ENCODE data around the gene SERPINE2.
A peak's percentile ranks its signal among the peaks of the same experiment; 100 is the strongest.

Gene SERPINE2

GRCh38 chr2:223969315-223969714 lies 69.8 kb downstream of the SERPINE2 start:
- DNase-seq (ENCODE audit: insufficient read length) (no peak), FAIRE-seq (no peak)
- TF ChIP-seq POLR2AphosphoS5 (IDR thresholded peaks at IDR 0.05; ENCODE audit: low read depth, low read length) (no peak), TAF1 (IDR thresholded peaks at IDR 0.05; ENCODE audit: borderline replicate concordance, low read depth, low read length) (no peak), POLR2A (IDR thresholded peaks at IDR 0.05; ENCODE audit: low read depth, low read length) (no peak)

DNA sequence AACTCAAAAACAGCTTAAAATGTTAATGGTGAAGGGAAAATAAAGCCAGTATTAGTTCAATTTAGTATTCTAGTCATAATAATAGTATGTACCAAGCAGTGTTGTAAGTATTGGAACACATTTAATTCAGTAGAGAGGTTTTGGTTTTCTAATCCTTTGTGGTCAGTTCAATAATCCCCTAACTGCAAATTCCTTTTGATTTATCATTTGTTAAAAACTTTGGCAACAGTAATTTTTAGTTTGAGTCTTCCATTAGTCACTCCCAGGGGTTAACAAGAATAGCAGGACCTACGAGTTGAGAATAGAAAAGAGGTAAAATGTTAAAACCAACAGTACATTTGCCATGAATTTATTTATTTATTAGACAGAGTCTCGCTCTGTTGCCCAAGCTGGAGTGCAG lies 71.1 kb downstream of the SERPINE2 start:
- TF ChIP-seq TAF1 (IDR thresholded peaks at IDR 0.05; ENCODE audit: borderline replicate concordance, low read depth, low read length) (no peak), POLR2AphosphoS5 (IDR thresholded peaks at IDR 0.05; ENCODE audit: low read depth, low read length) (no peak), POLR2A (IDR thresholded peaks at IDR 0.05; ENCODE audit: low read depth, low read length) (no peak)
- DNase-seq (ENCODE audit: insufficient read length) (no peak), FAIRE-seq (no peak)

GRCh38 chr2:223959688-223960087 lies 79.4 kb downstream of the SERPINE2 start:
- FAIRE-seq = no peak
- TF ChIP-seq TAF1 (IDR thresholded peaks at IDR 0.05; ENCODE audit: borderline replicate concordance, low read depth, low read length) (no peak), POLR2A (IDR thresholded peaks at IDR 0.05; ENCODE audit: low read depth, low read length) (no peak), POLR2AphosphoS5 (IDR thresholded peaks at IDR 0.05; ENCODE audit: low read depth, low read length) (no peak)
- DNase-seq (ENCODE audit: insufficient read length) = no peak

DNA sequence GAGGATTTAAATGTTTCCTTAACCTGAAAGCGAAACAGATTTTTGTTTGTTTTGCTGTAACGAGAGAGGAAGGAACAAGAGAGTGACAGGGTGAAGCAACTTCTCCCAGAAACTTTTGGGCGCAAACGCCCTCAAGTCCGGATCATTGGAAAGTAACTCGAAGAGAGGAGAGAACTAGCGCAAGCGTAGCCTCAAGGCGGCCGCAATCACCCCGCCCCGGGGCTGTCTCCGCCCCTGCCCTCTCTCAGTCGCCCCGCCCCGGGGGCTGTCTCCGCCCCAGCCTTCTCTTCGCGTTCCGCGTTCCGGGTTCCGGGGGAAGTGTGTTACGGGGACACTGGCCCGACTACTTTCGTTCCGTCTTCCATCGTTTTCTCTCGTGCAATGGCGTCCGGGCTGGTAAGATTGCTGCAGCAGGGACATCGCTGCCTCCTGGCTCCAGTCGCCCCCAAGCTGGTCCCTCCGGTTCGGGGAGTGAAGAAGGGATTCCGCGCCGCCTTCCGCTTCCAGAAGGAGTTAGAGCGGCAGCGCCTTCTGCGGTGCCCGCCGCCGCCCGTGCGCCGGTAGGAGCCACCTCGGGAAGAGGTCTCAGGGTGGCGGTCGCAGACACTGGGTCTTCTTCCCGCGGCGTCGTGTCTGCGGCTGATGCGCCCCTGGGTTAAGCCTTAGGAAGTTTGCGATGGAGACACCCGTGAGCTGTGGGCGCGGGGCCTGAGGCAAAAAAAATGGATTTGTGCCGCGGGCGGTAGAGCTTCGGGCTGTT lies 81.8 kb downstream of the SERPINE2 start, which contains the start of gene MRPL44:
MRPL44 (plus strand) TSS at position 372 of the 760 bp plus-strand sequence; CDS start at position 382, 10 bp downstream.
- FAIRE-seq = peak; percentile 95
- TF ChIP-seq POLR2A (IDR thresholded peaks at IDR 0.05; ENCODE audit: low read depth, low read length) (peak; percentile 79), POLR2AphosphoS5 (IDR thresholded peaks at IDR 0.05; ENCODE audit: low read depth, low read length) (peak; percentile 94), TAF1 (IDR thresholded peaks at IDR 0.05; ENCODE audit: borderline replicate concordance, low read depth, low read length) (peak; percentile 95)
- peak; percentile 74 for DNase-seq (ENCODE audit: insufficient read length)

- FAIRE-seq = peak; percentile 24
These were observed 82.8 kb downstream of the SERPINE2 start for GRCh38 chr2:223956300-223956699.

DNA sequence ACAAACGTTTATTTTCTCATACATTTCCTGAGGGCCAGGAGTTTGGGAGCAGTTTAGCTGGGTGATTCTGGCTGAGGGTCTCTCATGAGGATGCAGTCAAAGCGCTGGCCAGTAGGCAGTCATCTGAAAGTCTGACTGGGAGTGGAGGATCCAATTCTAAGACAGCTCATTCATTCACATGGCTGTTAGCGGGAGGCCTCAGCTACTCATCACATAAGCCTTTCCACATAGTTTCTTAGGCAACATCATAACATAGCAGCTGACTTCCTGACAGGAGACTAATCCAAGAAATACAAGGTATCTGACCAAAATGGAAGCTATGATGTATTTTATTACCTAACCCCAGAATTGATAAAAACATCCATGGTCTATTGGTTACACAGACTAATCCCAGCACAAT lies 84.7 kb downstream of the SERPINE2 start:
- DNase-seq (ENCODE audit: insufficient read length) (no peak), FAIRE-seq (no peak)
- TF ChIP-seq TAF1 (IDR thresholded peaks at IDR 0.05; ENCODE audit: borderline replicate concordance, low read depth, low read length) (no peak), POLR2A (IDR thresholded peaks at IDR 0.05; ENCODE audit: low read depth, low read length) (no peak), POLR2AphosphoS5 (IDR thresholded peaks at IDR 0.05; ENCODE audit: low read depth, low read length) (no peak)

More at GRCh38 chr2:223956300-223956699, 82.8 kb downstream of the SERPINE2 start:
- no peak for TF ChIP-seq POLR2AphosphoS5 (IDR thresholded peaks at IDR 0.05; ENCODE audit: low read depth, low read length)
- TF ChIP-seq POLR2A (IDR thresholded peaks at IDR 0.05; ENCODE audit: low read depth, low read length) = no peak
- no peak for TF ChIP-seq TAF1 (IDR thresholded peaks at IDR 0.05; ENCODE audit: borderline replicate concordance, low read depth, low read length)
- no peak for DNase-seq (ENCODE audit: insufficient read length)

DNA sequence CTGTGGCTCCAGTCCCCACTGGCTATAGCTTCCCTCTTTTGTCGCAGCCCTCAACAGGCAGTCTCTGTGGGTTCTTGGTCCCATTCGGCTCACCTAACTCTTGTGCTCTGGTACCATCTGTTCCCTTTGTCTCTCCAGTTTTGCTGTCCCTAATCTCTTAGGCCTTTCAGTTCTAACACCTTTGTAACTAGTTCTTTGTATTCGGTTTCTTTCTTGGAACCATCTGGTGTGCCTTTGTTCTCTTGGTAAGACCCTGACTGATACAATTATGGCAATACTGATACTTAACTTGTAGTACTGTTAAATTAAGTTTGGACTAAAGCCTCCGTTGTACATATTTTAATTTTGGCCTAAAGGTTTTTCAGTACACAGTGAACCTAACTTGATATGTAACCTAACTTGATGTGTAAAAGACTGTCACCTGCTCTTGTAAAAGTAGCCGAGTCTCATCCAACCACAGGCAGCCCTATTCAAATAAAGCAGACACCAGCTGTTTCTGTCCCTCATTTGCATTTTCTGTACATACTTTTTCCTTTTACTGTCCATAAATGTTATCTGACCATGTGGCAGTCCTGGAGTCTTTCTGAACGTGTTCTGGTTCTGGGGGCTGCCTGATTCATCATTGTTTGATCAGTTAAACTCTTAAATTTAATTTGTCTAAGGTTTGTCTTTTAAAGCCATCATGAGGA lies 86.7 kb downstream of the SERPINE2 start:
- peak; percentile 83 for FAIRE-seq
- TF ChIP-seq TAF1 (IDR thresholded peaks at IDR 0.05; ENCODE audit: borderline replicate concordance, low read depth, low read length) (no peak), POLR2AphosphoS5 (IDR thresholded peaks at IDR 0.05; ENCODE audit: low read depth, low read length) (no peak), POLR2A (IDR thresholded peaks at IDR 0.05; ENCODE audit: low read depth, low read length) (no peak)
- no peak for DNase-seq (ENCODE audit: insufficient read length)

DNA sequence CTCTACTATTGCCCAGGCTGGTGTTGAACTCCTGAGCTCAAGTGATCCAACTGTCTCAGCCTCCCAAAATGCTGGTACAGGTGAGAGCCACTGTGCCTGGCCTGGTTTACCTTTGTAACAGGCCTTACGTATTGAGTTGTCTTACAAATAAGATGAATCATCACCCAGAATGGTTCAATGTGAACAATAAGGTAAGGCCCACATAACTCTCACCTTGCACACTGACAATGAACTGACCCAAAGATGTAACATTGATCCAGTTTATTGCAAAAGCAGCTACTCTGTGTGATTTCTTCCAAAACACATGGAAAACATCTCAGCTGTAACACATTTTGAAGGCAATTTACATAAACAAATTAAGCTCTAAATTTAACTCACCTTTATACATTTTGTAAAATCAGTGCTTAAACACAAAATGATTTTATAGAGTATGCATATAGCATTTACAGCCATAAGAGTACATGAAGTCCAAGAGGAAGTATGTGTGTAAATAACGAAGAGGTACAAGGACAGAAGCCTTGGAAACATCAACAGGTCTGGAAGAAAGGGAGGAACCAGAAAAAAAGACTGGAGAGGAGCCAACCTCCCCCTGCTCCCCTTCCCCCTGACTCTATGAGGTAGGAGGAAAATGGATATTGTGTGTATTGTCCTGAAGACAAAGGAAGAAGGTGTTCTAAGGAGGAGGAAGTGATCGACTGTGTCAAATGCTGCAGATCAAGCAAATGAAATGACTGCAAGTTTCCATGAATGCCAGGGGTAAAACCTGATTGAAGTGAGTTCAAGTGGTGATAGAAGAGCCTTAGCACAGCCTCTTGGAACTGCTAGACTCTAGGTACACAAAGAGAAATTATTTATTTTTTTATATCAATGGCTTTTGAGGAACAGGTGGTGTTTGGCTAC lies 88.4 kb downstream of the SERPINE2 start:
- peak; percentile 65 for FAIRE-seq
- TF ChIP-seq POLR2A (IDR thresholded peaks at IDR 0.05; ENCODE audit: low read depth, low read length) (no peak), POLR2AphosphoS5 (IDR thresholded peaks at IDR 0.05; ENCODE audit: low read depth, low read length) (no peak), TAF1 (IDR thresholded peaks at IDR 0.05; ENCODE audit: borderline replicate concordance, low read depth, low read length) (no peak)
- no peak for DNase-seq (ENCODE audit: insufficient read length)

GRCh38 chr2:223949241-223949840 lies 89.7 kb downstream of the SERPINE2 start:
- no peak for DNase-seq (ENCODE audit: insufficient read length)
- TF ChIP-seq POLR2AphosphoS5 (IDR thresholded peaks at IDR 0.05; ENCODE audit: low read depth, low read length) (no peak), POLR2A (IDR thresholded peaks at IDR 0.05; ENCODE audit: low read depth, low read length) (no peak), TAF1 (IDR thresholded peaks at IDR 0.05; ENCODE audit: borderline replicate concordance, low read depth, low read length) (no peak)
- no peak for FAIRE-seq

- no peak for DNase-seq (ENCODE audit: insufficient read length)
- TF ChIP-seq TAF1 (IDR thresholded peaks at IDR 0.05; ENCODE audit: borderline replicate concordance, low read depth, low read length) = no peak
- no peak for TF ChIP-seq POLR2A (IDR thresholded peaks at IDR 0.05; ENCODE audit: low read depth, low read length)
- no peak for TF ChIP-seq POLR2AphosphoS5 (IDR thresholded peaks at IDR 0.05; ENCODE audit: low read depth, low read length)
- no peak for FAIRE-seq
These were observed 91.3 kb downstream of the SERPINE2 start for GRCh38 chr2:223947711-223948205.
